Gastroesophageal sphincter (tissue), 3 donors: ENCODE results near the gene RAB11FIP2.

Experiments
- CTCF ChIP-seq, 4 experiments: fragments of 200-600 bp in 2 of 4; fragments of 450-650 bp in 2 of 4; sonication (generic) in 1 of 4; IDR thresholded peaks; one replicate each; pipeline ENCODE4 v1.5.1; 2017 to 2019; ENCODE audit warnings: antibody characterized with exemption in 4 of 4, mild to moderate bottlenecking in 2 of 4, moderate library complexity in 2 of 4
- EP300 ChIP-seq: sonication (generic); formaldehyde crosslinking; IDR thresholded peaks from one replicate; pipeline ENCODE4 v1.6.1; 2017; ENCODE audit warnings: antibody characterized with exemption, mild to moderate bottlenecking
- POLR2A ChIP-seq, 2 donors: fragments of 450-650 bp; IDR thresholded peaks; one replicate each; pipeline ENCODE4 v1.6.1; 2017; ENCODE audit warnings: antibody characterized with exemption in 2 of 2, mild to moderate bottlenecking in 2 of 2, moderate library complexity in 1 of 2

DNA sequence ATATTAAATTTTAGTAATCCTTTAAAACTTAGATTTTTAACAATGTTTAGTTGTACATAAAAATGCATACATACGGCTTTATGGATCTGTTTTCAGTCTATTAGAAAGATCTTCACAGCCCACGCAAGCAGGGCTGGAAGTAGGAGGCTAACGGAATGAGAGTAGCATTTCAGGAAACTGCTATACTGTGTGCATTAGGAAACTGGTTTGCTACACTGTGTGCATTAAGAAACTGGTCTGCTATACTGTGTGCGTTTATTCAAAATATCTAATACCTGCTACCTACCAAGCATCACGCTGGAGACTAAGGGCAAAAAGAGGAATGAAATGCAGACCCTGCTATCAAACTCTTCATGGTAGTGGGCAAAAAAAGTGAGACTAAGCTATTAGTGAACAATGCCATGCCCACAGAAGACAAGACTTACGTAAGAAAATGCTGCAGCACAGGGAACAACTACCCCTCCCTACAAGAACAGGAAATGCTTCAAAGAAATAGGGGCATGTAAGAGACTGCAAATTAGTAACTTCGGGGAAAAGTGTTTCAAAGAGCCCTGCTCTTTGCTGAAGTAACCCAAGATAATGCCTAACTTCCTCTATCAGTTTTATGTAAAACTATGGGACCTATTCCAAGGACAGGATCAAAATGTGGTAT is 11.3 kb downstream of the RAB11FIP2 start:
- TF ChIP-seq CTCF (IDR thresholded peaks at IDR 0.05) (no peak), POLR2A (IDR thresholded peaks at IDR 0.05) (no peak), EP300 (no peak)
